NCI-H526 (cell line): ENCODE measurements around the gene ADGRE3.

Experiments used
- DNase-seq, 2 experiments: peaks; one replicate each; lab custom pipeline; 2025; lab: John Stamatoyannopoulos, UW

The ADGRE3 gene

GRCh38 chr19:14674764-14675163 lies at the start of gene ADGRE3:
TSS of gene ADGRE3 (minus strand) at chr19:14674844. CDS start at chr19:14674770, 74 bp downstream.
- no peak for DNase-seq

- DNase-seq, result no peak
Observed at GRCh38 chr19:14722127-14722526, 47.5 kb upstream of the ADGRE3 start.

GRCh38 chr19:14719162-14719561 lies 44.5 kb upstream of the ADGRE3 start:
- no peak for DNase-seq

- DNase-seq, result no peak
Observed at GRCh38 chr19:14718522-14719116, 44.0 kb upstream of the ADGRE3 start.

- DNase-seq, result no peak
Observed at GRCh38 chr19:14715841-14716240, 41.2 kb upstream of the ADGRE3 start.

- DNase-seq, result no peak
Observed at GRCh38 chr19:14704450-14704849, 29.8 kb upstream of the ADGRE3 start.

- no peak for DNase-seq
Observed at GRCh38 chr19:14703833-14704232, 29.2 kb upstream of the ADGRE3 start.

- no peak for DNase-seq
Observed at GRCh38 chr19:14700711-14701375, 26.2 kb upstream of the ADGRE3 start.

- no peak for DNase-seq
Observed at GRCh38 chr19:14699641-14700040, 25.0 kb upstream of the ADGRE3 start.

- no peak for DNase-seq
Observed at GRCh38 chr19:14695471-14695870, 20.8 kb upstream of the ADGRE3 start.

GRCh38 chr19:14694641-14695266 lies 20.1 kb upstream of the ADGRE3 start:
- no peak for DNase-seq

- DNase-seq, result peak; percentile 59 to 93
Observed at GRCh38 chr19:14689598-14690503, 15.2 kb upstream of the ADGRE3 start, which contains the start of gene ZNF333. TSS of gene ZNF333 (plus strand) at chr19:14690048. CDS start at chr19:14693492, 3,444 bp downstream.

- DNase-seq, result peak; percentile 1 to 52
Observed at GRCh38 chr19:14686411-14686810, 11.8 kb upstream of the ADGRE3 start.

GRCh38 chr19:14683439-14683838 lies 8.8 kb upstream of the ADGRE3 start:
- DNase-seq, result no peak

- DNase-seq, result no peak
Observed at GRCh38 chr19:14682084-14682483, 7.4 kb upstream of the ADGRE3 start.

GRCh38 chr19:14678199-14678598 lies 3.6 kb upstream of the ADGRE3 start:
- DNase-seq, result no peak

- no peak for DNase-seq
Observed at GRCh38 chr19:14677464-14677863, 2.8 kb upstream of the ADGRE3 start.

GRCh38 chr19:14676762-14677161 lies 2.1 kb upstream of the ADGRE3 start:
- DNase-seq, result no peak

GRCh38 chr19:14673088-14673487 lies 1.6 kb downstream of the ADGRE3 start:
- DNase-seq, result no peak

GRCh38 chr19:14672188-14672872 lies 2.3 kb downstream of the ADGRE3 start:
- DNase-seq, result no peak

GRCh38 chr19:14670408-14670807 lies 4.2 kb downstream of the ADGRE3 start:
- no peak for DNase-seq

GRCh38 chr19:14669940-14670339 lies 4.7 kb downstream of the ADGRE3 start:
- no peak for DNase-seq
